Erythroblast (primary cell): ENCODE data around the gene UAP1L1.

ENCODE experiments used
- DNase-seq, 2 experiments: peaks; one replicate each; lab custom pipeline; 2025; lab: John Stamatoyannopoulos, UW
- GATA1 ChIP-seq: IDR thresholded peaks from 2 replicates; pipeline ENCODE4 v1.6.1; 2011; ENCODE audit warnings: low read depth, mild to moderate bottlenecking, control low read depth, low read length, moderate library complexity
- POLR2A ChIP-seq: IDR thresholded peaks from 2 replicates; pipeline ENCODE4 v1.6.1; 2011; ENCODE audit warnings: mild to moderate bottlenecking, low read length

The UAP1L1 gene

GRCh38 chr9:137048655-137049543, 28.4 kb upstream of the UAP1L1 start:
- no peak for DNase-seq
- no peak for TF ChIP-seq POLR2A
- no peak for TF ChIP-seq GATA1

GRCh38 chr9:137049544-137050449, 27.5 kb upstream of the UAP1L1 start:
- TF ChIP-seq GATA1 (no peak), POLR2A (no peak)
- peak; percentile 60 to 77 for DNase-seq

GRCh38 chr9:137050570-137050969, 26.7 kb upstream of the UAP1L1 start:
- no peak for DNase-seq
- TF ChIP-seq GATA1 (no peak), POLR2A (no peak)

- TF ChIP-seq POLR2A (no peak), GATA1 (no peak)
- DNase-seq, result no peak
These were observed 26.1 kb upstream of the UAP1L1 start for GRCh38 chr9:137051145-137051724.

- DNase-seq, result no peak
- TF ChIP-seq GATA1, result no peak
These were observed 25.0 kb upstream of the UAP1L1 start for GRCh38 chr9:137052293-137052692.

- DNase-seq, result no peak
- TF ChIP-seq GATA1 (no peak), POLR2A (no peak)
These were observed 24.0 kb upstream of the UAP1L1 start for GRCh38 chr9:137052998-137053943.

GRCh38 chr9:137053944-137054931, 23.1 kb upstream of the UAP1L1 start, which contains the start of gene ENTPD2:
Gene ENTPD2 (minus strand): TSS chr9:137054061. CDS start chr9:137053997, 64 bp downstream.
- TF ChIP-seq GATA1 (no peak), POLR2A (no peak)
- DNase-seq, result no peak

GRCh38 chr9:137054932-137055384, 22.4 kb upstream of the UAP1L1 start:
- DNase-seq, result no peak
- no peak for TF ChIP-seq POLR2A
- TF ChIP-seq GATA1, result no peak

- TF ChIP-seq GATA1 (no peak), POLR2A (no peak)
These were observed 21.6 kb upstream of the UAP1L1 start for GRCh38 chr9:137055385-137056364.

GRCh38 chr9:137056739-137057415, 20.4 kb upstream of the UAP1L1 start:
- TF ChIP-seq GATA1 (no peak), POLR2A (no peak)

More at GRCh38 chr9:137055385-137056364, 21.6 kb upstream of the UAP1L1 start:
- no peak for DNase-seq

More at GRCh38 chr9:137056739-137057415, 20.4 kb upstream of the UAP1L1 start:
- no peak for DNase-seq
